Measurements from ENCODE around the gene KSR2. TPM values are rescaled to one million over a fixed set of nuclear protein-coding genes. Genes with fewer than 3 reads are reported as not detected.
"Not testable (repeated sequence)": the region's sequence is repeated elsewhere in the genome, so short reads cannot be mapped to it uniquely, and the experiment has no call there.

Gene KSR2
- total RNA-seq, 1 donor, result under 0.01 TPM

DNA sequence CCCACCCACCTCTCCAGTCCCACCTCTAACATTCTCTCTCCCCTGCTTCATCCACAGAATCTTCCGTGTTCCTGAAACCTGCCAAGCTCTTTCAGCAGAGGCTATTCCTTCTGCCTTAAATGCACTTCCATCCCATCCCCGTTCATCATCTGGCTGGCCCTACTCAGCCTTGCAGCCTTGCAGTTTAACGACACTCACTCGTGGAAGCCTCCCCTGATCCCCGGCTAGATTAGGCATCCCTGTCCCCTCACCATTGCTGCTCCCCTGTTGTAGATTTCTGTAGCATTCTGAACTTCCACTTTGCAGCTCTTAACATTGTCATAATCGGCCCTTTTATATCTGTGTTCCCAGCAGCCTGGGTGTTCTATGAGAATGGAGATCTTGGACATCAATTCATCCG is 326.9 kb downstream of the KSR2 start:
- TF ChIP-seq, protein P1, sequence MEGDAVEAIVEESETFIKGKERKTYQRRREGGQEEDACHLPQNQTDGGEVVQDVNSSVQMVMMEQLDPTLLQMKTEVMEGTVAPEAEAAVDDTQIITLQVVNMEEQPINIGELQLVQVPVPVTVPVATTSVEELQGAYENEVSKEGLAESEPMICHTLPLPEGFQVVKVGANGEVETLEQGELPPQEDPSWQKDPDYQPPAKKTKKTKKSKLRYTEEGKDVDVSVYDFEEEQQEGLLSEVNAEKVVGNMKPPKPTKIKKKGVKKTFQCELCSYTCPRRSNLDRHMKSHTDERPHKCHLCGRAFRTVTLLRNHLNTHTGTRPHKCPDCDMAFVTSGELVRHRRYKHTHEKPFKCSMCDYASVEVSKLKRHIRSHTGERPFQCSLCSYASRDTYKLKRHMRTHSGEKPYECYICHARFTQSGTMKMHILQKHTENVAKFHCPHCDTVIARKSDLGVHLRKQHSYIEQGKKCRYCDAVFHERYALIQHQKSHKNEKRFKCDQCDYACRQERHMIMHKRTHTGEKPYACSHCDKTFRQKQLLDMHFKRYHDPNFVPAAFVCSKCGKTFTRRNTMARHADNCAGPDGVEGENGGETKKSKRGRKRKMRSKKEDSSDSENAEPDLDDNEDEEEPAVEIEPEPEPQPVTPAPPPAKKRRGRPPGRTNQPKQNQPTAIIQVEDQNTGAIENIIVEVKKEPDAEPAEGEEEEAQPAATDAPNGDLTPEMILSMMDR (IDR thresholded peaks at IDR 0.05; ENCODE audit: extremely low read depth, low read depth, low read length), result no peak
- Histone ChIP-seq H4K20me1 (ENCODE audit: insufficient read depth, low read length) (no peaks in the 10 kb centered on the region), H2AFZ (ENCODE audit: low read length) (no peak overlapping the region), H3K27me3 (ENCODE audit: insufficient read depth, low read length) (no peaks in the 10 kb centered on the region), H3K4me3 (ENCODE audit: insufficient read depth, low read length) (no peak overlapping the region), H3K4me2 (ENCODE audit: insufficient read depth, low read length) (no peak overlapping the region), H3K79me2 (ENCODE audit: insufficient read depth, low read length) (no peaks in the 10 kb centered on the region), H3K36me3 (ENCODE audit: insufficient read depth, low read length) (no peaks in the 10 kb centered on the region), H3K4me1 (ENCODE audit: insufficient read depth, low read length) (no peaks in the 10 kb centered on the region), H3K27ac (ENCODE audit: low read depth, low read length) (no peak overlapping the region), H3K9me3 (ENCODE audit: low read depth, low read length) (no peaks in the 10 kb centered on the region)
- DNase-seq (ENCODE audit: insufficient read length, low spot score, missing footprints), result no peak

DNA sequence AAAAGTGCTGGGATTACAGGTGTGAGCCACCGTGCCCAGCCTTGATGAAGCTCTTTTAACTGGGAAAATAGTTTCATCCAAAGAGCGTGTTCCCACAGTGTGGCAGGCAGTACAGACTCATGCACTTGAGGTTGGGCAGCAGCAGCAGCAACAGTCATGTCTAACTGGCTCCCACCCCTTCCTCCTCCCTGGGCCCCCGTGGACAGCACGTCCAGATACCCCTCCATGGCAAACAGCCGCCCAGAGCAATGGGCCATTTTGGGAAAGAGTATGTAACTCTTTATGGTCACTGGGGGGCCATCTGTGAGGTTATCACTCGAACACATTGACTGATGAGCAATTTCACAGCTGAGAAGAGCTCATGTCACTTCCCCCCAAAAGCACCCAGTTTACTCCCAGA is 328.3 kb downstream of the KSR2 start:
- Histone ChIP-seq H3K27ac (ENCODE audit: low read depth, low read length) (no peak overlapping the region), H3K4me2 (ENCODE audit: insufficient read depth, low read length) (no peak overlapping the region), H3K4me1 (ENCODE audit: insufficient read depth, low read length) (no peaks in the 10 kb centered on the region), H2AFZ (ENCODE audit: low read length) (no peak overlapping the region), H3K27me3 (ENCODE audit: insufficient read depth, low read length) (no peaks in the 10 kb centered on the region), H3K79me2 (ENCODE audit: insufficient read depth, low read length) (no peaks in the 10 kb centered on the region), H3K9me3 (ENCODE audit: low read depth, low read length) (no peaks in the 10 kb centered on the region), H3K36me3 (ENCODE audit: insufficient read depth, low read length) (no peaks in the 10 kb centered on the region), H3K4me3 (ENCODE audit: insufficient read depth, low read length) (no peak overlapping the region), H4K20me1 (ENCODE audit: insufficient read depth, low read length) (no peaks in the 10 kb centered on the region)
- DNase-seq (ENCODE audit: insufficient read length, low spot score, missing footprints), result no peak
- TF ChIP-seq, protein P1 (IDR thresholded peaks at IDR 0.05; ENCODE audit: extremely low read depth, low read depth, low read length), result no peak

DNA sequence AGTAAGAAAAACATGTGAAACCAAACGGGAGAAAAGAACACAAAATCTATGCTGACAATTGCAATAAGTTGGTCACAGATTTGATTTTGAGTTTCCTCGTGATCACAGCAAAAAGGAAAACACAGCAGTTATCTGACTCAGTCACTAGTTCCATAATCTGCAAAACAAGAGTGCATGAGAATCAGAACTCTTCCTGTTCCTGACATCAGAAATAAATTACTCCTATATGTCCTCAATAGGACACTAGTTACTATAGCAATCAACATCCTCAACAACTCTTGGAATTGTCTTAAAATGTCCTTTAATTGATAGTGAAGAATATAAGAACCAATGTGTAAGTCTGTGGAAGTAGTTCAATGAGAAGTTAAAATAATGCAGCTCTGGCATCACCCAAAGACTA is 339.3 kb downstream of the KSR2 start:
- no peaks in the 10 kb centered on the region for H3K79me2 ChIP-seq (ENCODE audit: insufficient read depth, low read length)
- H3K27me3 ChIP-seq (ENCODE audit: insufficient read depth, low read length), result no peaks in the 10 kb centered on the region
- no peak overlapping the region for H3K27ac ChIP-seq (ENCODE audit: low read depth, low read length)
- DNase-seq (ENCODE audit: insufficient read length, low spot score, missing footprints), result peak; percentile 32
- no peak overlapping the region for H3K4me3 ChIP-seq (ENCODE audit: insufficient read depth, low read length)
- H4K20me1 ChIP-seq (ENCODE audit: insufficient read depth, low read length), result no peaks in the 10 kb centered on the region
- no peak overlapping the region for H3K4me2 ChIP-seq (ENCODE audit: insufficient read depth, low read length)
- no peaks in the 10 kb centered on the region for H3K4me1 ChIP-seq (ENCODE audit: insufficient read depth, low read length)
- TF ChIP-seq, protein P1 (IDR thresholded peaks at IDR 0.05; ENCODE audit: extremely low read depth, low read depth, low read length), result no peak
- no peaks in the 10 kb centered on the region for H3K36me3 ChIP-seq (ENCODE audit: insufficient read depth, low read length)
- H3K9me3 ChIP-seq (ENCODE audit: low read depth, low read length), result no peaks in the 10 kb centered on the region
- no peak overlapping the region for H2AFZ ChIP-seq (ENCODE audit: low read length)

DNA sequence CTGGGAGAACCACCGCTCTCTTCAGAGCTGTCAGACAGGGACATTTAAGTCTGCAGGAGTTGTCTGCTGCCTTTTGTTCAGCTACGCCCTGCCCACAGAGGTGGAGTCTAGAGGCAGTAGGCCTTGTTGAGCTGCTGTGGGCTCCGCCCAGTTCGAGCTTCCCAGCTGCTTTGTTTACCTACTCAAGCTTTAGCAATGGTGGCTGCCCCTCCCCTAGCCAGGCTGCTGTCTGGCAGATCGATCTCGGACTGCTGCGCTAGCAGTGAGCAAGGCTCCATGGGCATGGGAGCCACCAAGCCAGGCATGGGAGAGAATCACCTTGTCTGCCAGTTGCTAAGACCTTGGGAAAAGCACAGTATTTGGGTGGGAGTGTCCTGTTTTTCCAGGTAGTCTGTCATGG is 340.1 kb downstream of the KSR2 start:
- not testable (repeated sequence) for H3K4me3 ChIP-seq (ENCODE audit: insufficient read depth, low read length); H3K36me3 ChIP-seq (ENCODE audit: insufficient read depth, low read length)

More for the DNA sequence above, 340.1 kb downstream of the KSR2 start:
- not testable (repeated sequence) for H3K4me2 ChIP-seq (ENCODE audit: insufficient read depth, low read length); H3K27ac ChIP-seq (ENCODE audit: low read depth, low read length); H2AFZ ChIP-seq (ENCODE audit: low read length); H3K4me1 ChIP-seq (ENCODE audit: insufficient read depth, low read length); H3K79me2 ChIP-seq (ENCODE audit: insufficient read depth, low read length); DNase-seq (ENCODE audit: insufficient read length, low spot score, missing footprints); H3K27me3 ChIP-seq (ENCODE audit: insufficient read depth, low read length); H3K9me3 ChIP-seq (ENCODE audit: low read depth, low read length); H4K20me1 ChIP-seq (ENCODE audit: insufficient read depth, low read length)

Data from osteoblast (primary cell).